Activated CD8-positive, alpha-beta memory T cell treated with anti-CD3 and anti-CD28 coated beads, Interleukin-2, amount 50 U/mL, for 24 hours (primary cell): ENCODE results near the gene LRRC8B.
"Not testable (repeated sequence)": the region's sequence is repeated elsewhere in the genome, so short reads cannot be mapped to it uniquely, and the experiment has no call there.

ENCODE experiments used
- DNase-seq: peaks from one replicate; pipeline ENCODE4 v3.0.0-alpha.2; 2020; ENCODE audit errors: extremely low read depth

The LRRC8B gene

GRCh38 chr1:89608319-89608983 is 83.8 kb downstream of the LRRC8B start:
- peak; percentile 50 for DNase-seq

GRCh38 chr1:89608984-89609725 is 84.5 kb downstream of the LRRC8B start:
- no peak for DNase-seq

- DNase-seq, result no peak
Observed at GRCh38 chr1:89609781-89610456, 85.3 kb downstream of the LRRC8B start.

GRCh38 chr1:89610457-89611011 is 85.9 kb downstream of the LRRC8B start:
- no peak for DNase-seq

DNA sequence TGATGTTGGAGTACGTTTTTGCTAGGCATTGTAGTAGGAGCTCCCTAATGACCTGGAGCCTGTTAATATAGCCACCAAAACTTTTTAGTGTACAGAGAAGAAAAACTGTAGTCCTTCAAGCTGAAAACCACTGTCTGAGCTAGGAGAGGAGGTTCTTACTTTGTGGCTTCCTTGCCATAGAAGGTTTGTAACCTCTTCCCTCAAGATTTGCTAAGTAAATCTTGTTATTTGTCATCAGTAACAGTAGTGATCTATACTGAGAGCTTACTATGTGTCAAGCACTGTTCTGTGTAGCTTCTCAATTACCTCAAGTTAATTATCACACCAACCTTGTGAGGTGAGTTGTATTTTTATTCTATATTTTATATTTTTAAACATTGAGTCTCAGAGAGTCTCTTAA is 87.1 kb downstream of the LRRC8B start:
- no peak for DNase-seq

DNA sequence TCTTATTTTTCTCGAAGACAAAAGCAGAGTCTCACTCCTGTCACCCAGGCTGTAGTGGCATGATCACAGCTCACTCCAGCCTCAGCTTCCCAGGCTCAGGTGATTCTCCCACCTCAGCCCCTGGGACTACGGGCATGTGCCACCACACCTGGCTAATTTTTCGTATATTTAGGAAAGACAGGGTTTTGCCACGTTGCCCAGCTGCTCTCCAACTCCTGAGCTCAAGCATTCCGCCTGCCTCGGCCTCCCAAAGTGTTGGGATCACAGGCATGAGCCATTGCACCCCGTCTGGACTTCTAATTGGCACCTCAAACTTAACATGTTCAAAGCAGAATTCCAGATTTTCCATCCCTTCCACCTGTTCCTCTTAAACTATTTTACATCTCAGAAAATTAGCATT is 89.3 kb downstream of the LRRC8B start:
- no peak for DNase-seq

- DNase-seq, result no peak
Observed at GRCh38 chr1:89615676-89616598, 91.3 kb downstream of the LRRC8B start.

GRCh38 chr1:89616844-89617627 is 92.4 kb downstream of the LRRC8B start:
- DNase-seq, result no peak

DNA sequence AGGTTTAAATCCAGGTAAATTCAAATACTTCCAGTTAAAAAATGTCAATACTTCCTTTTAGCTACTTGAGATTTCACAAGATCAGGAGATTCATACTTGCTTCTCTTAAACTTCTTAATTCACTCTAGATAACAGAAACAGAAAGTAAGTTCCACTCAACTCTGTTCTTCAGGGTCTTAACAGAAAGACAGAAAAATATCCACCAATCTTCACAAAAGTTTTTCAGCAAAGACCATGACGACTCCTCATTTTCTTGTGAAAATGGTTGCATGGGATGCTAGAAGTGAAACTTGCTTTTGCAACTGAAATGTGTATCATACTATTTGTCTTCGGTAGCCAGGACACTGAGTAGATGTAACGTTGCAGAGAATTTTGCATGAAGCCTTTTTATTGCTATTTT is 96.0 kb downstream of the LRRC8B start:
- DNase-seq, result no peak

GRCh38 chr1:89622895-89623294 is 98.3 kb downstream of the LRRC8B start:
- DNase-seq, result no peak

- no peak for DNase-seq
Observed at GRCh38 chr1:89624314-89624713, 99.7 kb downstream of the LRRC8B start.

GRCh38 chr1:89624715-89625323 is 100.2 kb downstream of the LRRC8B start:
- no peak for DNase-seq

- DNase-seq, result no peak
Observed at GRCh38 chr1:89627596-89627962, 103.0 kb downstream of the LRRC8B start.

DNA sequence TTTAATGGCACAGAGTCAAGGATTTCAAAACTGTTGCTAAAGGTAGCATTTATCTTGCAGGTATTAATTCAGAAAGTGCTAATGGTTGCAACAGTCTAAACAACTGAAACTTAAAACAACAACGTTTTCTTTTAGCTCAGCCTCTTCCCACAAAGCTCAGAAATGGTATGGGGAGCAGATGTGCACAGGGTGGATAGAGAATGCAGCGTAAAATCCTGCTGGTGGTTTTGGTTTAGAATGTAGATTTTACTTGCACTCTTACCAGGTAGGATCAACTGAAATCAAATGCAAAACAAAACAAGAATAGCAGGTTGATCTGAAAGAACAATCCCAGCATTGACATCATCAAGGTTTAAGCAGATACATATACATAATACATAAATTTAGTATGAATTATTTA is 104.5 kb downstream of the LRRC8B start:
- DNase-seq, result no peak

DNA sequence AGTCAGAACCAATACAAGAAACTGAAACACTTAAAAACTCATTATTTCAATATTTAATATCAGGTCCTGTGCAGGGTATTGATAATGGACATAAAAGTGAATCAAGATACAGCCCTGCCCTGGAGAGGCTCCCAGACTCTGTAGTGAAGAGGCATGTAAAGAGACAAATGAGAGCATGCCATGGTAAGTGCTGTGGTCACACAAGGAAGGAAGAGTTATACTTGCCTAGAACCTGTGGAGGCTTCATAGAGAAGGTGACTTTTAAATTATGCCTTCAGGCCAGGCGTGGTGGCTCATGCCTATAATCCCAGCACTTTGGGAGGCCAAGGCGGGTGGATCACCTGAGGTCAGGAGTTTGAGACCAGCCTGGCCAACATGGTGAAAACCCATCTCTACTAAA is 105.0 kb downstream of the LRRC8B start:
- DNase-seq, result not testable (repeated sequence)

GRCh38 chr1:89630048-89630447 is 105.4 kb downstream of the LRRC8B start:
- DNase-seq, result no peak

- no peak for DNase-seq
Observed at GRCh38 chr1:89631816-89632656, 107.4 kb downstream of the LRRC8B start.

DNA sequence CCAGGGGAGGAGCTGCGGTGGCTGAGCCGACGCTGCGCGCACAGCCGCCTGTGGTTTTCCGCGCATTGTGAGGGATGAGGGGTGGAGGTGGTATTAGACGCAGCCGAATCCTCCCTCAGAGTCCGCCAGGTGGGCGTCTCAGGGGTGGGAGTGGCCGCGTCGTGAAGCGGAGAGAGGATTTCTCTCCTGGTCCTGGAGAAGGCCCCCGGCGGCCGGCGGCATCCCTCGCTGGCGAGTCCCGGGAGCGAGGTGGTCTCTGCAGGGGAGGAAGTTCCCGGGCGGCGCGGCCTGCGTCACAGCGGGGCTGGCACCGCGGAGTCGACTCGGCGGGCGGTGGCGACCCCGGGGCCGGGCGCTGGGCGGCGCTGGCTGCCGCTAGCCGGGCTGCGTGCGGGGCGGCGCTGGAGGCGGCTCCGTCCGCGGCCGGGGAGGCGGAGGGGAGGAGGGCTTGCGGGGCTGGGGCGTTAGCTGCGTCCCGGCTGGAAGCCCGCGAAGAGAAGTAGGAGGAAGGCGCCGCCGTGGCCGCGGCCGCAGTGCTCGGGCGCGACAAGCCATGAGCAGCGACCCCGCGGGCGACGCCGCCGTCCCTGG is 108.1 kb downstream of the LRRC8B start, which contains the start of gene LRRC8C:
TSS of gene LRRC8C (plus strand) at position 464 of the 591 bp plus-strand sequence. CDS start 53,354 bp downstream, outside the sequence.
- DNase-seq, result peak; percentile 68
